Body of pancreas (tissue), 4 donors: ENCODE measurements around the gene TRUB2.

Source experiments
- CTCF ChIP-seq, 7 experiments: fragments of 450-650 bp in 4 of 7; fragments of 200-600 bp in 3 of 7; sonication (generic) in 3 of 7; IDR thresholded peaks; one replicate each; pipeline ENCODE4 v1.5.1; 2016 to 2019; ENCODE audit warnings: antibody characterized with exemption in 7 of 7
- POLR2A ChIP-seq, 3 donors: fragments of 450-650 bp; IDR thresholded peaks; one replicate each; pipeline ENCODE4 v1.6.1; 2016; ENCODE audit warnings: antibody characterized with exemption in 3 of 3, mild to moderate bottlenecking in 2 of 3

GRCh38 chr9:128358090-128358489, 35.8 kb upstream of the TRUB2 start:
- no peak for TF ChIP-seq CTCF (IDR thresholded peaks at IDR 0.05)
- no peak for TF ChIP-seq POLR2A (IDR thresholded peaks at IDR 0.05)
